GM23338 (cell line): ENCODE results near the gene DDX49.

Experiments used
- CREB1 ChIP-seq: fragments of 250-450 bp; sonication (Bioruptor Pico); IDR thresholded peaks from 2 replicates; pipeline ENCODE4 v1.5.0; 2020; ENCODE audit warnings: low read depth, mild to moderate bottlenecking, moderate library complexity
- EZH2 ChIP-seq: fragments of 200-600 bp; sonication (generic); IDR thresholded peaks from one replicate; pipeline ENCODE4 v1.8.0; 2017; ENCODE audit warnings: antibody characterized with exemption, mild to moderate bottlenecking, low read depth; ENCODE audit not compliant: unreplicated experiment
- EZH2phosphoT487 ChIP-seq: fragments of 200-600 bp; sonication (generic); IDR thresholded peaks from one replicate; pipeline ENCODE4 v1.8.1; 2018; ENCODE audit warnings: antibody characterized with exemption; ENCODE audit not compliant: unreplicated experiment
- JUNB ChIP-seq: IDR thresholded peaks from one replicate; pipeline ENCODE4 v1.6.1; 2016; ENCODE audit warnings: antibody characterized with exemption; ENCODE audit not compliant: unreplicated experiment
- NANOG ChIP-seq: IDR thresholded peaks from 2 replicates; pipeline ENCODE4 v1.6.1; 2016; ENCODE audit warnings: antibody characterized with exemption, borderline replicate concordance
- POLR2AphosphoS5 ChIP-seq: IDR thresholded peaks from 2 replicates; pipeline ENCODE4 v1.6.1; 2016; ENCODE audit warnings: antibody characterized with exemption, low read depth
- STAT1 ChIP-seq: IDR thresholded peaks from one replicate; pipeline ENCODE4 v1.6.1; 2016; ENCODE audit warnings: antibody characterized with exemption; ENCODE audit not compliant: unreplicated experiment
- ZNF114 ChIP-seq: fragments of 250-450 bp; sonication (Bioruptor Pico); IDR thresholded peaks from 2 replicates; pipeline ENCODE4 v1.5.0; 2020; ENCODE audit warnings: mild to moderate bottlenecking, moderate library complexity
- ZNF331 ChIP-seq: fragments of 250-450 bp; sonication (Bioruptor Pico); IDR thresholded peaks from 2 replicates; pipeline ENCODE4 v1.5.0; 2020; ENCODE audit warnings: low read depth, mild to moderate bottlenecking, moderate library complexity
- TF ChIP-seq, protein P1 (sequence below), 2 experiments: fragments of 200-600 bp in 1 of 2; sonication (generic) in 1 of 2; conservative IDR thresholded peaks; 2 replicates each; pipeline versions ENCODE4 v1.5.1 to v1.6.1; 2016 to 2017; ENCODE audit warnings: antibody characterized with exemption in 2 of 2, low read depth in 2 of 2, mild to moderate bottlenecking in 2 of 2, moderate library complexity in 1 of 2
- TF ChIP-seq, protein P2 (sequence below): IDR thresholded peaks from one replicate; pipeline ENCODE4 v1.6.1; 2018; ENCODE audit warnings: antibody characterized with exemption; ENCODE audit not compliant: unreplicated experiment
- TF ChIP-seq, protein P3 (sequence below): IDR thresholded peaks from 2 replicates; pipeline ENCODE4 v1.6.1; 2016; ENCODE audit warnings: antibody characterized with exemption

DNA sequence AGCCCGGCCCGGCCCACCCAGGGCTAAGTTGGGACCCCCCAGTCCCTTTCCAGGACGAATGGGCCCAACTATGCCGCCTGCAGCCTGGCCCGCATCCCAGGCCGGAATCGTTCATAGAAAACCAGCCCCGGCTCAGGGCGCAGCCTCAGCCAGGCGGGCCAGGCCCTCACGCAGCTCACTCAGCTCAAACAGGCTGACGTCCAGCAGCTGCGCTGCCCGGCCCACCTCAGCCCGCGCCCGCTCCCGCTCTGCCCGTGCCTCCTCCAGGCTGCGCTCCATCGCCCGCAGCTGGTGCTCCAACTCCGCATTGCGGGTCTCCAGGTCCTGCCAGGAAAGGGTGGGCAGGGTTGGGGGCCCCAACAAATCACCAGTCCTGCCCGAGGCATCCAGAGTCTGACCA is 9.8 kb downstream of the DDX49 start:
- TF ChIP-seq, protein P1, sequence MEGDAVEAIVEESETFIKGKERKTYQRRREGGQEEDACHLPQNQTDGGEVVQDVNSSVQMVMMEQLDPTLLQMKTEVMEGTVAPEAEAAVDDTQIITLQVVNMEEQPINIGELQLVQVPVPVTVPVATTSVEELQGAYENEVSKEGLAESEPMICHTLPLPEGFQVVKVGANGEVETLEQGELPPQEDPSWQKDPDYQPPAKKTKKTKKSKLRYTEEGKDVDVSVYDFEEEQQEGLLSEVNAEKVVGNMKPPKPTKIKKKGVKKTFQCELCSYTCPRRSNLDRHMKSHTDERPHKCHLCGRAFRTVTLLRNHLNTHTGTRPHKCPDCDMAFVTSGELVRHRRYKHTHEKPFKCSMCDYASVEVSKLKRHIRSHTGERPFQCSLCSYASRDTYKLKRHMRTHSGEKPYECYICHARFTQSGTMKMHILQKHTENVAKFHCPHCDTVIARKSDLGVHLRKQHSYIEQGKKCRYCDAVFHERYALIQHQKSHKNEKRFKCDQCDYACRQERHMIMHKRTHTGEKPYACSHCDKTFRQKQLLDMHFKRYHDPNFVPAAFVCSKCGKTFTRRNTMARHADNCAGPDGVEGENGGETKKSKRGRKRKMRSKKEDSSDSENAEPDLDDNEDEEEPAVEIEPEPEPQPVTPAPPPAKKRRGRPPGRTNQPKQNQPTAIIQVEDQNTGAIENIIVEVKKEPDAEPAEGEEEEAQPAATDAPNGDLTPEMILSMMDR (conservative IDR thresholded peaks at IDR 0.05; ENCODE audit: low read depth in 2 of 2) = no peak
- TF ChIP-seq EZH2phosphoT487 = no peak
- TF ChIP-seq, protein P2, sequence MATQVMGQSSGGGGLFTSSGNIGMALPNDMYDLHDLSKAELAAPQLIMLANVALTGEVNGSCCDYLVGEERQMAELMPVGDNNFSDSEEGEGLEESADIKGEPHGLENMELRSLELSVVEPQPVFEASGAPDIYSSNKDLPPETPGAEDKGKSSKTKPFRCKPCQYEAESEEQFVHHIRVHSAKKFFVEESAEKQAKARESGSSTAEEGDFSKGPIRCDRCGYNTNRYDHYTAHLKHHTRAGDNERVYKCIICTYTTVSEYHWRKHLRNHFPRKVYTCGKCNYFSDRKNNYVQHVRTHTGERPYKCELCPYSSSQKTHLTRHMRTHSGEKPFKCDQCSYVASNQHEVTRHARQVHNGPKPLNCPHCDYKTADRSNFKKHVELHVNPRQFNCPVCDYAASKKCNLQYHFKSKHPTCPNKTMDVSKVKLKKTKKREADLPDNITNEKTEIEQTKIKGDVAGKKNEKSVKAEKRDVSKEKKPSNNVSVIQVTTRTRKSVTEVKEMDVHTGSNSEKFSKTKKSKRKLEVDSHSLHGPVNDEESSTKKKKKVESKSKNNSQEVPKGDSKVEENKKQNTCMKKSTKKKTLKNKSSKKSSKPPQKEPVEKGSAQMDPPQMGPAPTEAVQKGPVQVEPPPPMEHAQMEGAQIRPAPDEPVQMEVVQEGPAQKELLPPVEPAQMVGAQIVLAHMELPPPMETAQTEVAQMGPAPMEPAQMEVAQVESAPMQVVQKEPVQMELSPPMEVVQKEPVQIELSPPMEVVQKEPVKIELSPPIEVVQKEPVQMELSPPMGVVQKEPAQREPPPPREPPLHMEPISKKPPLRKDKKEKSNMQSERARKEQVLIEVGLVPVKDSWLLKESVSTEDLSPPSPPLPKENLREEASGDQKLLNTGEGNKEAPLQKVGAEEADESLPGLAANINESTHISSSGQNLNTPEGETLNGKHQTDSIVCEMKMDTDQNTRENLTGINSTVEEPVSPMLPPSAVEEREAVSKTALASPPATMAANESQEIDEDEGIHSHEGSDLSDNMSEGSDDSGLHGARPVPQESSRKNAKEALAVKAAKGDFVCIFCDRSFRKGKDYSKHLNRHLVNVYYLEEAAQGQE = no peak
- no peak for TF ChIP-seq EZH2
- no peak for TF ChIP-seq POLR2AphosphoS5
- TF ChIP-seq CREB1 (CRISPR knock-in tag) = no peak
- no peak for TF ChIP-seq ZNF114
- no peak for TF ChIP-seq ZNF331 (CRISPR knock-in tag)
- no peak for TF ChIP-seq NANOG
- TF ChIP-seq STAT1 = no peak
- no peak for TF ChIP-seq JUNB
- TF ChIP-seq, protein P3, sequence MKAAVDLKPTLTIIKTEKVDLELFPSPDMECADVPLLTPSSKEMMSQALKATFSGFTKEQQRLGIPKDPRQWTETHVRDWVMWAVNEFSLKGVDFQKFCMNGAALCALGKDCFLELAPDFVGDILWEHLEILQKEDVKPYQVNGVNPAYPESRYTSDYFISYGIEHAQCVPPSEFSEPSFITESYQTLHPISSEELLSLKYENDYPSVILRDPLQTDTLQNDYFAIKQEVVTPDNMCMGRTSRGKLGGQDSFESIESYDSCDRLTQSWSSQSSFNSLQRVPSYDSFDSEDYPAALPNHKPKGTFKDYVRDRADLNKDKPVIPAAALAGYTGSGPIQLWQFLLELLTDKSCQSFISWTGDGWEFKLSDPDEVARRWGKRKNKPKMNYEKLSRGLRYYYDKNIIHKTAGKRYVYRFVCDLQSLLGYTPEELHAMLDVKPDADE = no peak
